ENCODE results near the gene RS1. TPM values are rescaled to one million over a fixed set of nuclear protein-coding genes. Genes with fewer than 3 reads are reported as not detected.

RS1 gene
- total RNA-seq, 4 donors from 2014 or later, result not detected

- intact Hi-C loops (cut with DNase I), result no loop called here
- Histone ChIP-seq H3K4me3 (no peak overlapping the region), H3K36me3 (no peaks in the 10 kb centered on the region), H3K27me3 (no peaks in the 10 kb centered on the region), H3K27ac (no peak overlapping the region), H3K4me1 (no peaks in the 10 kb centered on the region), H3K9me3 (no peaks in the 10 kb centered on the region)
- TF ChIP-seq POLR2A (IDR thresholded peaks at IDR 0.05), result no peak
- TF ChIP-seq, protein P1, sequence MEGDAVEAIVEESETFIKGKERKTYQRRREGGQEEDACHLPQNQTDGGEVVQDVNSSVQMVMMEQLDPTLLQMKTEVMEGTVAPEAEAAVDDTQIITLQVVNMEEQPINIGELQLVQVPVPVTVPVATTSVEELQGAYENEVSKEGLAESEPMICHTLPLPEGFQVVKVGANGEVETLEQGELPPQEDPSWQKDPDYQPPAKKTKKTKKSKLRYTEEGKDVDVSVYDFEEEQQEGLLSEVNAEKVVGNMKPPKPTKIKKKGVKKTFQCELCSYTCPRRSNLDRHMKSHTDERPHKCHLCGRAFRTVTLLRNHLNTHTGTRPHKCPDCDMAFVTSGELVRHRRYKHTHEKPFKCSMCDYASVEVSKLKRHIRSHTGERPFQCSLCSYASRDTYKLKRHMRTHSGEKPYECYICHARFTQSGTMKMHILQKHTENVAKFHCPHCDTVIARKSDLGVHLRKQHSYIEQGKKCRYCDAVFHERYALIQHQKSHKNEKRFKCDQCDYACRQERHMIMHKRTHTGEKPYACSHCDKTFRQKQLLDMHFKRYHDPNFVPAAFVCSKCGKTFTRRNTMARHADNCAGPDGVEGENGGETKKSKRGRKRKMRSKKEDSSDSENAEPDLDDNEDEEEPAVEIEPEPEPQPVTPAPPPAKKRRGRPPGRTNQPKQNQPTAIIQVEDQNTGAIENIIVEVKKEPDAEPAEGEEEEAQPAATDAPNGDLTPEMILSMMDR (IDR thresholded peaks at IDR 0.05), result no peak
- DNase-seq, result no peak
Measured at GRCh38 chrX:18652636-18653035, 19.3 kb downstream of the RS1 start.

DNA sequence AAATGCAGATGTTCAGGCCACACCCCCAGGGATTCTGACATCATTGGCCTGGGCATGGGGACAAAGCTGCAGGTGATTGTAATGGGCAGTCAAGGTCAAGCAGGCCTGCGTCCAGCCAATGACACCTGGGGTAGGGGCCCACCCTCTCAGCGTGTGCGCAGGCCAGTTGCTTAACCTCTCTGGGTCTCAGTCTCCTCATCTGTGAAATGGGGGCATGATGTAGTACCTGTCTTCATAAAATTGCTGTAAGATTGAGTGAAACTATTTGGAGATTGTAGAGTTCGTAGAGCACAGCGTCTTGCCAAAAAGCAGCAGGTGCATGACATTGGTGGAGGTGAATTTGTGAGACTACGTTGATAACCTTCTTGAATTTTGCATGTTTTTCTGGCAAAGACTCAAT is 21.2 kb downstream of the RS1 start:
- 91% methylated on average over 5 of the region's 6 CpGs; no CpG with 5 or more reads in 1 of the 2 donors for WGBS, 2 donors
- H3K27ac ChIP-seq, result no peak overlapping the region

DNA sequence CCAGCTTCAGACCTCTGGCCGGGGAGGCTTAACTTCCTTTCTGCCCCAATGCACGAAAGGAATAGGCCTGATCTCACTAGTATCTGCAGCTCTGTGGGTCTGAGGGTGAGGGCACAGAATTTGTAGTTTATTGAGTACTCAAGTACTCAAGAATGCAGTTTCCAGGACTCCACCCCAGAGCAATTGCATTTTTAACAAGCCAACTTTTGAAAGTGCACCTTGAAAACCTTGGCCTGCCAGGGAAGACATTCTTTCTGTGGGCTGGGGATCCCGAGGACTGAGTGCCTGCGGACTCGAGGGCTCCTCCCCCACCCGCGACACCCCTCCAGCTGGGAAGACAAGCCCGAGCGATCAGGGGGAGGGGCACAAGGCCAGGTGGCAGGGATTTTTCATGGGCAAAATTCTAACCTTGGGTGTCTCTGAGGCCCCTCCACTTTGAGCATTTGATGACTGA is 22.4 kb downstream of the RS1 start:
- 0 to 32% methylated on average over 5 to 9 of the region's 9 CpGs for WGBS, 2 donors
- DNase-seq, result no peak
- no peak overlapping the region for H3K27ac ChIP-seq

More for the DNA sequence above, 21.2 kb downstream of the RS1 start:
- Histone ChIP-seq H3K36me3 (no peaks in the 10 kb centered on the region), H3K4me1 (no peaks in the 10 kb centered on the region), H3K9me3 (no peaks in the 10 kb centered on the region), H3K4me3 (no peak overlapping the region), H3K27me3 (no peaks in the 10 kb centered on the region)
- intact Hi-C loops (cut with DNase I), result no loop called here
- TF ChIP-seq, protein P1 (IDR thresholded peaks at IDR 0.05), result no peak
- TF ChIP-seq POLR2A (IDR thresholded peaks at IDR 0.05), result no peak
- no peak for DNase-seq

GRCh38 chrX:18647621-18648020 is 24.3 kb downstream of the RS1 start:
- 71 to 77% methylated on average over 4 of the region's 4 CpGs for WGBS, 2 donors
- H3K27ac ChIP-seq, result no peak overlapping the region
- H3K4me1 ChIP-seq, result no peaks in the 10 kb centered on the region
- intact Hi-C loops (cut with DNase I), result no loop called here
- no peaks in the 10 kb centered on the region for H3K36me3 ChIP-seq
- H3K4me3 ChIP-seq, result no peak overlapping the region
- no peaks in the 10 kb centered on the region for H3K27me3 ChIP-seq
- no peaks in the 10 kb centered on the region for H3K9me3 ChIP-seq
- TF ChIP-seq, protein P1 (IDR thresholded peaks at IDR 0.05), result no peak
- TF ChIP-seq POLR2A (IDR thresholded peaks at IDR 0.05), result no peak
- no peak for DNase-seq

More for the DNA sequence above, 22.4 kb downstream of the RS1 start:
- TF ChIP-seq, protein P1 (IDR thresholded peaks at IDR 0.05), result no peak
- no peak for TF ChIP-seq POLR2A (IDR thresholded peaks at IDR 0.05)
- Histone ChIP-seq H3K27me3 (no peaks in the 10 kb centered on the region), H3K4me1 (no peaks in the 10 kb centered on the region), H3K4me3 (no peak overlapping the region), H3K9me3 (no peaks in the 10 kb centered on the region), H3K36me3 (no peaks in the 10 kb centered on the region)
- intact Hi-C loops (cut with DNase I), result no loop called here

DNA sequence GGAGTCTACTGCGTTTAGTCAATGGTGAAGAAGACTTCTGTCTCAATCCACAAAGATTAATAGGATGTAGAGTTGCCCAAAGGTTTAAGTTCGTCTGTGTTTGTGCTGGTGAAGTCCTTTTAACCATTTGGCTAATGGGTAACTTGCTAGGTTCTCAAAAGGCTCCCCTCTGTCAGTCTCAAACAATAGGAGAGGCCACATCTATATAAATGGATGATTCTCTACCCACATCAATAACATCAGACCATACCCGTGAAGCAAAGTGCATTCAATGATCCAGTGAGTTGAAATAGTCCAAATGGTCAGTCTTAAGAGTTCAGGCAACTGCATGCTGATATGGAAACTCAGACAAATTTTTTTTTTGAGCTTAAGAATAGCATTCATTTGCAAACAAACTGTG is 28.1 kb downstream of the RS1 start:
- Histone ChIP-seq H3K9me3 (no peaks in the 10 kb centered on the region), H3K27ac (no peak overlapping the region), H3K4me1 (no peaks in the 10 kb centered on the region), H3K27me3 (no peaks in the 10 kb centered on the region), H3K36me3 (no peaks in the 10 kb centered on the region), H3K4me3 (no peak overlapping the region)
- 58 to 63% methylated on average over 3 of the region's 3 CpGs for WGBS, 2 donors
- intact Hi-C loops (cut with DNase I), result no loop called here
- TF ChIP-seq POLR2A (IDR thresholded peaks at IDR 0.05), result no peak
- TF ChIP-seq, protein P1 (IDR thresholded peaks at IDR 0.05), result no peak
- DNase-seq, result no peak

Measured in esophagus squamous epithelium (tissue), 5 donors.